Jurkat, Clone E6-1 (cell line): ENCODE results near the gene SLC9A3.

Experiments used
- DNase-seq: peaks from one replicate; pipeline ENCODE4 v3.0.0-alpha.2; 2011; ENCODE audit warnings: low read depth, low spot score
- H3K4me3 ChIP-seq: 2 replicates; pipeline ENCODE4 v1.5.1; 2011; ENCODE audit warnings: mild to moderate bottlenecking, low read length, control low read depth, moderate library complexity

The SLC9A3 gene

GRCh38 chr5:530001-530955, 6.0 kb upstream of the SLC9A3 start:
- no peak overlapping the region for H3K4me3 ChIP-seq
- no peak for DNase-seq

GRCh38 chr5:528629-529511, 4.6 kb upstream of the SLC9A3 start:
- no peak overlapping the region for H3K4me3 ChIP-seq
- DNase-seq: no peak

GRCh38 chr5:527646-528628, 3.7 kb upstream of the SLC9A3 start:
- no peak overlapping the region for H3K4me3 ChIP-seq
- no peak for DNase-seq

- no peak for DNase-seq
- H3K4me3 ChIP-seq: no peak overlapping the region
These were observed 2.3 kb upstream of the SLC9A3 start for GRCh38 chr5:526456-527088.

GRCh38 chr5:525916-526315, 1.7 kb upstream of the SLC9A3 start:
- no peak for DNase-seq

GRCh38 chr5:524973-525761, 918 bp upstream of the SLC9A3 start:
- no peak overlapping the region for H3K4me3 ChIP-seq
- no peak for DNase-seq

More at GRCh38 chr5:525916-526315, 1.7 kb upstream of the SLC9A3 start:
- no peak overlapping the region for H3K4me3 ChIP-seq

- H3K4me3 ChIP-seq: no peak overlapping the region
- no peak for DNase-seq
These were observed 617 bp downstream of the SLC9A3 start for GRCh38 chr5:523441-524222.

- H3K4me3 ChIP-seq: no peak overlapping the region
- no peak for DNase-seq
These were observed 1.3 kb downstream of the SLC9A3 start for GRCh38 chr5:522899-523440.

- no peak overlapping the region for H3K4me3 ChIP-seq
- no peak for DNase-seq
These were observed 2.1 kb downstream of the SLC9A3 start for GRCh38 chr5:522116-522515.

- DNase-seq: no peak
- H3K4me3 ChIP-seq: no peak overlapping the region
These were observed 2.6 kb downstream of the SLC9A3 start for GRCh38 chr5:521680-522079.

- DNase-seq: no peak
- no peak overlapping the region for H3K4me3 ChIP-seq
These were observed 3.4 kb downstream of the SLC9A3 start for GRCh38 chr5:520850-521226.

- no peak overlapping the region for H3K4me3 ChIP-seq
- no peak for DNase-seq
These were observed 3.9 kb downstream of the SLC9A3 start for GRCh38 chr5:520196-520849.

- H3K4me3 ChIP-seq: no peak overlapping the region
- no peak for DNase-seq
These were observed 5.5 kb downstream of the SLC9A3 start for GRCh38 chr5:518721-519120.

- no peak overlapping the region for H3K4me3 ChIP-seq
- no peak for DNase-seq
These were observed 6.6 kb downstream of the SLC9A3 start for GRCh38 chr5:517535-518100.

- no peak overlapping the region for H3K4me3 ChIP-seq
- DNase-seq: no peak
These were observed 7.3 kb downstream of the SLC9A3 start for GRCh38 chr5:516980-517379.

GRCh38 chr5:516338-516925, 7.8 kb downstream of the SLC9A3 start:
- no peak overlapping the region for H3K4me3 ChIP-seq
- DNase-seq: no peak
